Ovary (tissue), 9 donors: ENCODE data around the gene AOC2. TPM values are rescaled to one million over a fixed set of nuclear protein-coding genes. Genes with fewer than 3 reads are reported as not detected.

Source experiments
- DNase-seq, 5 donors: peaks; one replicate each; pipeline ENCODE4 v3.0.0-alpha.2; 2019 to 2020
- H3K27ac ChIP-seq, 2 donors: fragments of 200-600 bp; one replicate each; pipeline versions ENCODE4 v1.5.1 to v1.8.0; 2019 to 2022
- H3K27me3 ChIP-seq: fragments of 200-600 bp; one replicate; pipeline ENCODE4 v1.8.0; 2022
- H3K36me3 ChIP-seq: fragments of 200-600 bp; sonication (generic); one replicate; pipeline ENCODE4 v1.5.1; 2019
- H3K4me1 ChIP-seq: one replicate; pipeline ENCODE4 v1.8.1; 2013; ENCODE audit warnings: mild to moderate bottlenecking, moderate library complexity; ENCODE audit not compliant: insufficient read depth
- H3K4me3 ChIP-seq: fragments of 200-600 bp; sonication (generic); one replicate; pipeline ENCODE4 v1.5.1; 2017
- H3K9me3 ChIP-seq, 2 donors: fragments of 200-600 bp in 1 of 2; sonication (generic) in 1 of 2; one replicate each; pipeline versions ENCODE4 v1.5.1 to v1.8.1; 2013 to 2019; ENCODE audit warnings: mild to moderate bottlenecking in 1 of 2, moderate library complexity in 1 of 2
- CTCF ChIP-seq, 3 donors: fragments of 450-650 bp in 2 of 3; fragments of 200-600 bp in 1 of 3; IDR thresholded peaks; one replicate each; pipeline versions ENCODE4 v1.5.1 to v1.8.0; 2016 to 2022; ENCODE audit warnings: antibody characterized with exemption in 3 of 3, mild to moderate bottlenecking in 1 of 3
- EP300 ChIP-seq: sonication (generic); formaldehyde crosslinking; IDR thresholded peaks from one replicate; pipeline ENCODE4 v1.6.1; 2017; ENCODE audit warnings: antibody characterized with exemption
- POLR2A ChIP-seq: fragments of 450-650 bp; IDR thresholded peaks from one replicate; pipeline ENCODE4 v1.6.1; 2017; ENCODE audit warnings: antibody characterized with exemption, mild to moderate bottlenecking, moderate library complexity
- WGBS, 3 donors: extraction: QIAGEN DNeasy Blood & Tissue Kit in 1 of 3; methylation state at CpG; one replicate each; pipeline versions ENCODE4 v1.1.5 to v1.1.7; 2013 to 2017; 5-methylcytosine and 5-hydroxymethylcytosine counted together
- intact Hi-C, 4 donors: fragments of 100-400 bp; cut with DNase I; formaldehyde crosslinking; loops; one replicate each; pipeline versions ENCODE4 v1.11.0 to v1.15.1; 2022 to 2023
- polyA plus RNA-seq, 2 donors: library from polyadenylated mRNA; stranded (reverse); fragments of 200-250 nt in 1 of 2; fragments of 350-450 nt in 1 of 2; fragmentation: Illumina TruSeq in 1 of 2; extraction: RNeasy Lipid Tissue Mini Kit (QIAGEN cat#74804) in 1 of 2; gene quantifications; one replicate each; pipeline ENCODE4 v1.2.3, GENCODE V29; 2013 to 2014
- total RNA-seq, 7 donors: library from RNA; depleted of rRNA in 2 of 7; stranded (reverse); fragments of >200 nt in 2 of 7; fragmentation: NEBNext Ultra II Directional in 3 of 7; extraction: Animal tissue kit (Norgen Biotek cat#: 25700) in 3 of 7; gene quantifications; one replicate each; pipeline versions ENCODE4 v1.1.0 to v1.2.4, GENCODE V29; 2016 to 2023
- donor health status: DM: no; HTN: no; CAD: no; lungs with moderate emphysema.
- donor health status: DM: no; HTN: no; CAD: no.
- donor health status: Bipolar disorder and iron deficiency.
- donor health status: DM: yes; HTN: yes; CAD: no.
- donor health status: DM: no; HTN: no; CAD: no.
- donor health status: DM: yes; HTN: yes; CAD: no.

AOC2 gene
- total and polyA plus RNA-seq, 9 donors = 0.40 to 6.3 (median 1.3) TPM

DNA sequence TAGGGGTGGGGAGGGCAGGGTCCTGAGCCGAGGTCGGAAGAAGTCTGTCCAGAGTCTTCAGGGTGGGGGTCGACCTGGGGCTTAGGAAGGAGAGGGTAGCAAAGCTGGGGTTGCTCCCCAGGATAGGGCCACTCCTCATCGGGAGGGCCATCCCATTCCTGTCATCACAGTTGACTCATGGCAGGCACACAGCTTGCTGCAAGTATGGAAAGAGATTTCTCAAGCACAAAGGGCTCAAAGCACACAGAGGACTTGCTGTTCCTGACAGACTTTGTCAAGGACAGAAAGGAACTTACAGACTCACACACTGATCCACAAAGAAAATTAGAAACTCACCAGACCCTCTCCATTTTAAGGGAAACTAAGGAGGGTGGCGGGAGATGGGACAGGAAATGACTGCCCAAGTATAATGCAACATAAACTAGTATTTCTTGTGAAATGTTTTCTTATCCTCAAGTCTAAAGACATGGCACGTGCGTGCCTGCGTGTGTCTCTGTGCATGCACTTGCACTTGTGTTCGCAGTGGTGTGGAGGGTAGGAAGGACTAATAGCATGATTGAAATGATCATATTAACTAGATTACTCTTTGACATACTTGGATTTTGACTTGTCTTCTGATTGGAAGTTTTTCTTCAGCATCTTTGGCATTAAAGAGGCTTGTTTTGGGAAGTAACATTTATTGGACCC lies 2.4 kb downstream of the AOC2 start:
- no peaks in the 10 kb centered on the region for H3K27me3 ChIP-seq
- no peaks in the 10 kb centered on the region for H3K36me3 ChIP-seq
- intact Hi-C loops = loop anchor here in 3 of 4 donors (5.0 to 10.0 kb wide), 3 partner anchors 86 to 148 kb away; partner anchors contain the start of gene RPL27 (in 1 of the 3)
- H3K4me1 ChIP-seq = peaks cover 3% of the 10 kb centered on the region
- H3K4me3 ChIP-seq = no peak overlapping the region
- H3K9me3 ChIP-seq = no peaks in the 10 kb centered on the region
- no peak overlapping the region for H3K27ac ChIP-seq
- 48 to 64% (median 49%) methylated on average over 9 of the region's 9 CpGs for WGBS, 3 donors
- TF ChIP-seq EP300 (no peak), CTCF (IDR thresholded peaks at IDR 0.05) (no peak), POLR2A (no peak)
- DNase-seq = no peak

DNA sequence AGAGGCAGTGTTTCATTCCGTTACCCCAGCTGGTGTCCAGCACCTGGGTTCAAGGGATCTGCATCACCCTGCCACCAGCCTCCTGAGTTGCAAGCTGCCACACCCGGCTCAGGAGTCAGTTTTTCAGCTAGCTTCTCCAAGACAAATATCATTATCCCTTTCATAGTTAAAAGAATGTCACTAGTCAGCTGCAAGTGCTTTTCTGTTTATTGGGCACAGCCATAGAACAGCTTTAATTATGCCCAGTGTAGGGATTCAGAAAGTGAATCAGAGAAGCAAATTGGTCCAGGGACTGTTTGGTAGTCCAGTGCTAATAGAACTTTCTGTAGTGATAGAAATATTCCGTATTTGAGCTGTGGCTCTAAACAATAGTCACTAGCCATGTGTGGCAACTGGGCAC lies 3.7 kb downstream of the AOC2 start:
- intact Hi-C loops = loop anchor here in 3 of 4 donors (5.0 to 10.0 kb wide), 3 partner anchors 84 to 147 kb away; partner anchors contain the start of gene RPL27 (in 1 of the 3)
- H3K4me1 ChIP-seq = peaks cover 3% of the 10 kb centered on the region
- no peak for TF ChIP-seq EP300
- DNase-seq = no peak
- no peaks in the 10 kb centered on the region for H3K36me3 ChIP-seq
- H3K9me3 ChIP-seq = no peaks in the 10 kb centered on the region
- H3K27me3 ChIP-seq = no peaks in the 10 kb centered on the region
- no peak overlapping the region for H3K4me3 ChIP-seq
- no peak overlapping the region for H3K27ac ChIP-seq
- 69 to 83% (median 70%) methylated on average over 3 of the region's 3 CpGs for WGBS, 3 donors

- Histone ChIP-seq H3K36me3 (no peaks in the 10 kb centered on the region), H3K27ac (no peak overlapping the region), H3K9me3 (no peaks in the 10 kb centered on the region), H3K4me1 (peaks cover 5% of the 10 kb centered on the region), H3K4me3 (no peak overlapping the region), H3K27me3 (no peaks in the 10 kb centered on the region)
- no peak for DNase-seq
- TF ChIP-seq POLR2A = no peak
- TF ChIP-seq EP300 = no peak
- no peak for TF ChIP-seq CTCF (IDR thresholded peaks at IDR 0.05)
- whole genome bisulfite sequencing, 3 donors = 76 to 90% (median 90%) methylated on average over 8 to 9 of the region's 9 CpGs
- intact Hi-C loops = loop anchor here in 3 of 4 donors (5.0 to 10.0 kb wide), 3 partner anchors 83 to 146 kb away; partner anchors contain the start of gene RPL27 (in 1 of the 3)
Observed at GRCh38 chr17:42849031-42849430, 4.7 kb downstream of the AOC2 start.

DNA sequence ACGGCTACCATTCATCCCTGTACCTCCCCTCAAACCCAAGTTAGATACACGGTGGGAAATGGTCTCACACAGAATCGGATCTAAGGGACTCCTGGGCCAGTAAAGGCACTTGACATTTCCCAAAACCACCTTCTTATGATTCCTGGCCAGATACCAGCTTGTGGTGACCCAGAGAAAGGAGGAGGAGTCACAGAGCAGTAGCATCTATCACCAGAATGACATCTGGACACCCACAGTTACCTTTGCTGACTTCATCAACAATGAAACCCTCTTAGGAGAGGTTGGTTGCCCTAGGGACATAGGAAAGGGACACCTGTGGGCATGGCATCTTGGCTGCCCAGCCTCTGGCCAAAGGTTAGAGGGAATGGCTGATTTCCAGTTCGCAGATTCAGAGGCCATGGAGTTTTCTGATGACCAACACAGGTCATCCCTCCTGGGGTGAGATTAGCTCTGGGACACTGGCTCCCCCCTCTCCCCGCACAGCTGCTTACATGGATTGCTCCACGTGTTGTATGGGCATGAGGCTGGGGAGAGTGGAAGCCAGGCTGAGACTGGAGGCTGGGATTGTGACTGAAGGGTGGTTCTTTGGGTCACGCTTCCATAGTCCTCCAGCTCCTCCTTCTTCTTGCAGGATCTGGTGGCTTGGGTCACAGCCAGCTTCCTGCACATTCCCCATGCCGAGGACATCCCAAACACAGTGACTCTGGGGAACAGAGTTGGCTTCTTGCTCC lies 5.2 kb downstream of the AOC2 start:
- no peak overlapping the region for H3K27ac ChIP-seq
- no peak for DNase-seq
- H3K9me3 ChIP-seq = no peaks in the 10 kb centered on the region
- no peak overlapping the region for H3K4me3 ChIP-seq
- WGBS, 3 donors = 40 to 49% (median 45%) methylated on average over 8 of the region's 8 CpGs
- no peak for TF ChIP-seq EP300
- TF ChIP-seq CTCF (IDR thresholded peaks at IDR 0.05) = no peak
- TF ChIP-seq POLR2A = no peak
- intact Hi-C loops = loop anchor here in 3 of 4 donors (5.0 to 10.0 kb wide), 4 partner anchors 83 to 645 kb away; partner anchors contain the start of gene RPL27 (in 1 of the 3)
- H3K4me1 ChIP-seq = peaks cover 5% of the 10 kb centered on the region
- H3K27me3 ChIP-seq = no peaks in the 10 kb centered on the region
- no peaks in the 10 kb centered on the region for H3K36me3 ChIP-seq
